Stimulated activated CD8-positive, alpha-beta memory T cell treated with anti-CD3 and anti-CD28 coated beads, Interleukin-4, amount 100 ng/mL, for 24 hours (primary cell): Measurements from ENCODE around the gene TAGLN2.
"Not testable (repeated sequence)": the region's sequence is repeated elsewhere in the genome, so short reads cannot be mapped to it uniquely, and the experiment has no call there.

Source experiments
- DNase-seq: peaks from one replicate; pipeline ENCODE4 v3.0.0-alpha.2; 2020; ENCODE audit warnings: low read depth

The TAGLN2 gene

GRCh38 chr1:159921251-159921650, 4.1 kb downstream of the TAGLN2 start:
- no peak for DNase-seq

GRCh38 chr1:159920651-159921050, 4.7 kb downstream of the TAGLN2 start:
- no peak for DNase-seq

- no peak for DNase-seq
These were observed 5.1 kb downstream of the TAGLN2 start for GRCh38 chr1:159920202-159920601.

DNA sequence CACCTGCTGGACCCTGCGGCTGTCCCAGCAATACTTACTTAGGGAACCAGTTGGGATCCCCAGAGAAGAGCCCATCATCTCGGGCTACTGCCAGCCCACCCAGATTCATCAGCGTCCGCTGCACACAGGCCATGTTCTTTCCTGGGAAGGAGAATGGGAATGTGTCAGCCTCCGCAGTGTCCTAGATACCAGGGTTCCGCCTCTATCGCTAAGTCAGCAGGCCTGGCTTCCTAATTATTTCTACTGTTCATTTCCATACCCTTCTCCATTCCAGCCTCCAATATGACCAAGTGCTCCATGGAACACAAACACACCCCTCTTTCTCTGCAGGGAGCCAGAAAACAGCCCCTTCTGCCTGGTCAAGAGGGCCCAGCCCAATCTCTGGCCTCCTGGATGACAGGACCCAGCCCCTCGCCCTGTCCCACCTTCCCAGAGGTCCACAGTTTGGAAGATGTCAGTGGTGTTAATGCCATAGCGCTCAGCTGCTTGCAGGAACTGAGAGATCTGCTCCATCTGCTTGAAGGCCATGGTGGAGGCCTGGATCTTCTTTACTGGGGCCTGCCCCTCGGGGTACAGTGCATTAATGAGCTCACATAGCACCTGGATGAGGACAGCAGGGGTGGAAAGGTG, 6.0 kb downstream of the TAGLN2 start:
- DNase-seq, result no peak

GRCh38 chr1:159918352-159919200, 6.7 kb downstream of the TAGLN2 start:
- DNase-seq, result no peak

DNA sequence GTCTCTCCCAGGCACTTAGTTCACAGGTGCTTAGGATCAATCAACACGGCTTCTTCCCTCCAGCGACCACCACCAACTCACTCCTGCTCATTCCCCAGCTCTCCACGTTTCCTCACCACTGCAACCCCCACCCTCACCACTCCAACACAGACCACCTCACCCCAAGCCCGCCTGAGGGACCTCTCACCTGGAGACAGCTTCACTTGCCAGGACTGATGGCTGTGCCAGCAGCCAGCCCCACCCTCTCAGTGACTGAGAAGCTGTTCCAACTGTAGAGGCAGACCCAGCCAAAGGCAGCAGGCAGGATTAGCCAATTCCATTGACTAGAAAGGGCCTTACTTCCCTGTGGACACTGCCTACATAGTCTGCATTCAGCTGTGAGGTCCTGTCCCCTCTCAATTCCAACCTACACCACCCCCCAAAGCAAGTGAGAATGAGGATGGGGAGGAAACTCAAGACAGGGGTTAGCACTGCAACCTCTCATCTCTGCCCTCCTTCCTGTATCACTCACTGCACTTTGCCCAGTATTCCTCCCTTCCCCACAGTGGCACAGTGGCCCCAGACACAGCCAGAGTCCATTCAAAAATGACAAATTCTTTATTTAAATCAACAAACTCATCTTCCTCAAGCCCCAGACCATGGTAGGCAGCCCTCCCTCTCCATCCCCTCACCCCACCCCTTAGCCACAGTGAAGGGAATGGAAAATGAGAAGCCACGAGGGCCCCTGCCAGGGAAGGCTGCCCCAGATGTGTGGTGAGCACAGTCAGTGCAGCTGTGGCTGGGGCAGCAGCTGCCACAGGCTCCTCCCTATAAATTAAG, 7.6 kb downstream of the TAGLN2 start:
- DNase-seq, result no peak

- no peak for DNase-seq
These were observed 8.9 kb downstream of the TAGLN2 start for GRCh38 chr1:159916242-159917051.

DNA sequence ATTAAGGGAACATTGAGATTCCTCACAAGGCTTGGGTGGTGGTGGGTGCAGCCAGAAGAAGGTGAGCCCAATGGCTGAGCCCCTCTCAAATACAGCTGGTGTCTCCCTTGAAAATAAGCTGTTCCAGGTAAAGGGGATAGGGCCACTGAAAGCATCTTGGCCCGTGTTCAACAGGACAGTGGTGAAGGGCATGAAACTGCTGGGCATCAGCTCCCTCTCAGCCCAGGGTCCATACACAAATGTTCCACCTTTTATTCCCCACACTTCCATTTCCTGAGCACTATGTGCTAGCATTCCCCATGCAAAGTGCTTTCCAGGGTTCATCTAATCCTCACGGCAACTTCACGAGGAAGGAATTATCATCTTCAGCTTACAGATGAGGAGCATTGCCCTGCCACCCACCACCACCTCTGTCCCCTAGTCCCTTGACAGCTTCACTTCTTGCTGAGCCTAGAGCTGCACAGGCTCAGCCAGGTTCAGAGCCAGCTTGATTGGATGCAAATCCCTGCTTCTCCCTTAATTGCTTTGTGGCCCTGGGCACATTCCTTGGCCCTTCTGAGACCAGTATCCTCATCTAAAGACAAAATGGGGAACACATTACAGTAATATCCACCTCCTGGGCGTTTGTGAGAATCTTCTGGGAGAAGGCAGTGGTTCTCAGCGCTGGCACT, 9.6 kb downstream of the TAGLN2 start:
- DNase-seq, result no peak

DNA sequence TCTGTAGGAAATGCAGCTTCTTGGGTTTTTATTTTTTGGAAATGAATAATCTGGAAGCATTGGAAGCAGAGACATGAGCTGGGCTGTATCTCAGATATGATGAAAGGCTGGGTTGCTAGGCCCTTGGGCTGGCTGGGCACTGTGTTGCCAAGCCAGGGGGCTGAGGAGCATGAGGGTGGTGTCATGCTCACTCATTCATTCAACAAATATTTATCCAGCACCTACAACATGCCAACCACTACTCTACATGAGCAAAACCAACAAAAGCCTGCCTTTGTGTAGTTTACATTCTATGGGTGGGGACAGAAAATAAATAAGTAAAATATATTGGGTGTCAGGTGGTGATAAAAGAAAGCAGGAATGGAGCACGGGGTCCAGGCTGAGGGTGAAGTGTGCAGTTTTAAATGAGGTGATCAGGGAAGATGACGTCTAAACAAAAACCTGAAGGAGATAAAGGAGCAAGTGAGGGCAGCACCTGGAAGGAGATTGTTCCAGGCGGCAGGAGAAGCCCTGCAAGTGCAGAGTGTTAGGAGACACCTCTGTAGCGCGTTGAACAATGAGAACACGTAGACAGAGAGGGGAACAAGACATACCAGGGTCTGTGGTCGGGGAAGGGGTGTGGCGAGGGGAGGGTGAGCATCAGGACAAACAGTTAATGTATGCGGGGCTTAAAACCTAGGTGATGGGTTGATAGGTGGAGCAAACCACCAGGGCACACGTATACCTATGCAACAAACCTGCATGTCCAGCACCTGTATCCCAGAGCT, 10.9 kb downstream of the TAGLN2 start:
- DNase-seq, result no peak

DNA sequence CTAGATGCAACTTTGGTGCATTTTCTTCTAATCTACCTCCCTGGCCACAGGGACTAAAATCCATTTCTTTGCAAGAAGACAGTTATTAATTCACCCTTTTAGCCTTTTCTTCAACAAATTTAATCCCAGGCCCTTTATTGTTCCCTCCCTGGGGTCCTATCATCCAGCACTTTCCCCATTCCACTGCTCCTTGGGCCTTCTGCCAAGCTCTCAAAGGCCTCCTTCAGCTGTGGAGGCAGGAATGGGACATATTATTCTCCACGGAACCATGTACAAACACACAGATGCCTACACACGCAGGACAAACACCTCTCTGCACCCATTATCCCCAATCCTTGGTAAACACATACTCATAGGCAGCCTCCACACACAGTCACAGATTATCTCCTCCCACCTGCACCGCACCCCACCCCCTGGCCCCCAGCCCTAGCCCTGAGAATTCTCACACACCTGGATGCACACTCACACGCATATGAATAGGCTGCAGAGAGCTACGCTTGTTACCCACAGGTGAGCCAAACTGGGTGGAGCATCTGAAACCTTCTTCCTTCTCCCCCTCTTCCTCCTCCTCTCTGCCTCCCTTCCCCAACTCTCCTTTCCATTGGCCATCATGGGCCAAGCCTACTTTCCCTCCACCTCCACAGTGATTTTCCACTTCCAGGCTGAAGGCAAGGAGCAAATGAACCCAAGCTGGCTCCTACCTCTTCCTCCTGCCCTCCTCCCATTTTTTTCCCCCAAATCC, 11.7 kb downstream of the TAGLN2 start:
- no peak for DNase-seq

- no peak for DNase-seq
These were observed 13.8 kb downstream of the TAGLN2 start for GRCh38 chr1:159911326-159912070.

DNA sequence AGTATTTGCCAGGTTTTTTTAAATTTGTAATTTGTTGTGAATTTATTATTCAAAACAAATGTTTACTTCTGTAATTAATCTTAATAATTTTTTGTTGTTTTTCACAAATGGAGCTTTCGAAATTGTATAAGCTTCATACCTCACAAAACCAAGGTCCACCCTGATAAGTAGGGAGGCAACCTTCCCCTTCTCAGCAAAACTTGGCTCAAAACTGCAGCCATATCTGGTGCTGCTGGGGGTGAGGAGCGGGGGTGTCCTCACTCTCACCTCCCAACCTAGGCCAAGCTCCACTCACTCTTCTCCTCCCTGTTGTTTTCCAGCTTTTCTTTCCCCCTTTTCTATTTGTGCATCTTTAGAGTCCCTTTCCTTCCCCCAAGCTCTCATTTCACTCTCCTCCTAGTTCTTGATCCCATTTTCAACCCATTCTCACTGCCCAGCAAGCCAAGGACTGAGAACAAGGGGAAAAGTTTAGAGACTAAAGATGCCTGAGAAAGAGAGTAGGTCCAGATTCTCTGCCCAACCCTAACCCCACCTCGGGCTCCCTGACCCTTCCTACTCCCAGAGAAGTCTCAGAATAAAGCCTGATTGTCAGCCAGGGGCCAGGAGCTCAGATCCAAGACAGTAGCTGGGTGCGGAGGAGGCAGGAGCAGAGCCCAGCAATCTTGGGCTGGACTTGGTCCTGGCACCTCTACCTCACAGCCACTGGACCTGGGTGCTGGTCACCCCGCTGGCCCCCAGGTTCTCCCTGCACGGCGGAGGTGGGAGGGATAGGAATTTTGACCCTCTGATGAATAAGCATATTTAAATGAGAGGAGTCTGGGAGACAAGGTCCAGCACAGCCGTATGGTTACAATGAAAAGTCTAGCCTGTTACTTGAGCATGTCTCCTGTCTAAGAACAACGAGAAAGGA, 17.0 kb downstream of the TAGLN2 start:
- DNase-seq, result no peak

DNA sequence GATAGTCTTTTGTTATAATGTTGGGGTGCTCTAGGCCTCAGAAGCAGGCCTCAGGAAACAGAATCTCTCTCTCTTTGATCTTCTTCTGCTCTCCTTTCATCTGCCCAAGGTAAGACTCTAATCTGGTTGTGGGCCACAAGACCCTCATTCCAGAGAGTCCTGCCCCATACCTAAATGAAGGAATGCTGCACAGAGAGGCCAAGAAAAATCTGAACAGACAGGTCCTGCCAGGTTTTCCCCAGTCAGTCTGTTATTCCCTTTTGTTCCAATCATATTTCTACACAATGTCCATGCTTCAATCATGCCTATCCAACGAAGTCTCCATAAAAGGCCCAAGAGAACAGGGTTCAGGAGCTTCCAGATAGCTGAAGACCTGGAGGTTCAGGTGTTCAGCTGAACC, 18.3 kb downstream of the TAGLN2 start:
- DNase-seq, result no peak

DNA sequence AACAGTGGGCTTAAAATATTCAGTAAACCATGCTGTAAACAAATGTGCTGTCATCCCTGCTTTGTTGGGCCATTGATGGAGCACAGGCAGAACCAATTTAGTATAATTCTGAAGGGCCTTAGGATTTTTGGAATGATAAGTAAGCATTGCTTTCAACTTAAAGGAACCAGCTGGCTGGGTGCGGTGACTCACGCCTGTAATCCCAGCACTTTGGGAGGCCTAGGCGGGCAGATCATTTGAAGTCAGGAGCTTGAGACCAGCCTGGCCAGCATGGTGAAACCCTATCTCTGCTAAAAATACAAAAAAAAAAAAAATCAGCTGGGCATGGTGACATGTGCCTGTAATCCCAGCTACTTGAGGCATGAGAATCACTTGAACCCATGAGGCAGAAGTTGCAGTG, 21.3 kb downstream of the TAGLN2 start:
- DNase-seq, result not testable (repeated sequence)

DNA sequence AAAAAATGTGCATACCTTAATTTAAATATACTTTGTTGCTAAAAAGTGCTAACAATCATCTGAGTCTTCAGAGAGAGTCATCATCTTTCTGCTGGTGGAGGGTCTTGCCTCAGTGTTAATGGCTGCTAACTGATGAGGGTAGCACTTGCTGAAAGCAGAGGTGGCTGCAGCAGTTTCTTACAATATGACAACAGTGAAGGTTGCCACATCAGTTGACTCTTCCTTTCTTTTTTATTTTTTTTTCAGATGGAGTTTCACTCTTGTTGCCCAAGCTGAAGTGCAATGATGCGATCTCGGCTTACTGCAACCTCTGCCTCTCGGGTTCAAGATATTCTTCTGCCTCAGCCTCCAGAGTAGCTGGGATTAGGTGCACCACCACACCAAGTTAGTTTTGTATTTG, 22.8 kb downstream of the TAGLN2 start:
- DNase-seq, result no peak

DNA sequence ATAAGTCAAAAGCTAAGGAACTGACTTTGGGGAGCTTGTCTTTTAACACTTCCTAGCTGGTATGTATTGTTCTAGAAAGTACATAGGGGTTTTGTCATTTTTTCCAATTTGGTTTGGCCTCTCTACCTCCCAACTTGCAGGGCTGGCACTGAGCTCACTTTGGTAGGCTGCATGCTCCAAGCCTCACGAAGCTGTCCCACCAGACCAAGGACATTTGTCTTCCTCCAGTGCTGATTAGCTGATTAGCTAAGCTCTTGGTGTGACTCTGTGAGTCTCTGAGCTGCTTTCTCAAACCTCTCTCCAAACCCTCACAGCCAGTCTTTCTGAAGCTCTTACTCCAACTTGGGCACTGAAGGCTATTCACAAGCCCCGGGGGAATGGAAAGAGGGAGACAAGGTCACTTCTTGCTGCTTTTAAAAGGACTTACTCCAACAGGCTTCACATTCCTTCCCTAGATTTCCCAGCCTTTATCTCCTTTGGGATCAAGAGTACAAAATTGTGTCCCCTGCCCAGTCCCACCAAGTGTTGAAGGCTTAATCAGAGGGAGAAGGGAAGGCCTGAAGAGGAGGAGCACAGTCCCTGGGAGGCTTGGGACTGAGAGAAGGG, 24.4 kb downstream of the TAGLN2 start:
- no peak for DNase-seq

DNA sequence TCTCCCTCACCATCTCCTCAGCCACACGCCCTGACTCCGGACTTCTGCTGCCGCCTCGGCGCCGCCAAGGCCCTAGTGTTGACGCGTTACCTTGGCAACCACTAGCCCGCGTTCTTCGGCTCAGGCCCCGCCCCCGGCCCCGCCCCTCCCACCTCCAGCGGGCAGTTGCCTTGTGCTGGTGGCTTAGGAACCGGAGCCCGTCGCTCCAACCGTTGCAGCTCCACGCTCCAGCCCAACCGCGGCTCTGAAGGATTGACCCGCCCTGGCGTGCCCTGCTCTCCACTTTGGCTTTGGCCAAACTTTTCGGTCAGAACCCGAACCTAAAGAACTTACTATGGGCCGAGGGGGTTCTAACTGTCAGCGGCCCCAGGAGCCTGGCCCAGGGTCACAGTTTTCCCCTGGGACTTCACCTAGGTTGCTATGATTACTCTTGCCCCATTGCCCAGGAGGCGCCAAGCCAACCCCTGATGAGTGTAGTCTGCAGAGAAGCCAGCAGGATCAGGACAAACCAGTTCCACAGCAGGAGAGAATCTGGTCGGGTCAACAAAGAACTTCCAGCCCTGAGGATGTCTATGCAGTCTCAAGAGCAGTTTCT, 25.1 kb downstream of the TAGLN2 start, which contains the start of gene CFAP45:
Gene CFAP45 (minus strand): TSS at position 80 of the 595 bp plus-strand sequence. CDS start 67 bp downstream, at position 13.
- no peak for DNase-seq
